GM12878 (cell line): Measurements from ENCODE around the gene SLC38A5.
A peak's percentile ranks its signal among the peaks of the same experiment; 100 is the strongest.

Experiments
- BHLHE40 ChIP-seq, 2 experiments: fragments of 450-650 bp in 1 of 2; IDR thresholded peaks; 2 replicates each; pipeline ENCODE4 v1.6.1; 2011 to 2017; ENCODE audit warnings: low read depth in 2 of 2, borderline replicate concordance in 1 of 2, improper control_type of control experiment in 1 of 2, low read length in 1 of 2, mild to moderate bottlenecking in 1 of 2
- BRCA1 ChIP-seq: IDR thresholded peaks from 2 replicates; pipeline ENCODE4 v1.6.1; 2011; ENCODE audit warnings: low read depth, low read length, improper control_type of control experiment
- CEBPB ChIP-seq, 2 experiments: fragments of 150-350 bp in 1 of 2; IDR thresholded peaks; 2 replicates each; pipeline ENCODE4 v1.6.1; 2012 to 2014; ENCODE audit warnings: low read depth in 2 of 2, low read length in 2 of 2, borderline replicate concordance in 1 of 2, inconsistent platforms in 1 of 2
- CHD4 ChIP-seq: fragments of 200-600 bp; sonication (generic); IDR thresholded peaks from 2 replicates; pipeline ENCODE4 v1.6.1; 2016; ENCODE audit warnings: mild to moderate bottlenecking
- HDAC2 ChIP-seq: fragments of 200-600 bp; sonication (generic); IDR thresholded peaks from 2 replicates; pipeline ENCODE4 v1.6.1; 2017
- KDM1A ChIP-seq: fragments of 200-600 bp; sonication (generic); IDR thresholded peaks from 2 replicates; pipeline ENCODE4 v1.6.1; 2016; ENCODE audit warnings: borderline replicate concordance
- PML ChIP-seq: IDR thresholded peaks from 2 replicates; pipeline ENCODE4 v1.6.1; 2012; ENCODE audit warnings: low read length, inconsistent platforms
- POLR2A ChIP-seq: IDR thresholded peaks from 2 replicates; pipeline ENCODE4 v1.6.1; 2011; ENCODE audit warnings: low read depth, mild to moderate bottlenecking, low read length
- POLR2AphosphoS5 ChIP-seq: IDR thresholded peaks from 2 replicates; pipeline ENCODE4 v1.6.1; 2011; ENCODE audit warnings: mild to moderate bottlenecking, low read length, inconsistent platforms
- SRF ChIP-seq, 2 experiments: IDR thresholded peaks; 2 replicates each; pipeline ENCODE4 v1.6.1; 2011; ENCODE audit warnings: low read depth in 2 of 2, low read length in 2 of 2, mild to moderate bottlenecking in 1 of 2, moderate library complexity in 1 of 2
- TF ChIP-seq, protein P1 (sequence below), 3 experiments: IDR thresholded peaks in 2 of 3; conservative IDR thresholded peaks in 1 of 3; 2 replicates each; pipeline ENCODE4 v1.5.1; 2011; ENCODE audit warnings: low read depth in 3 of 3, low read length in 3 of 3, mild to moderate bottlenecking in 3 of 3, control low read depth in 2 of 3, moderate library complexity in 2 of 3, inconsistent platforms in 1 of 3, mixed read lengths in 1 of 3; ENCODE audit not compliant: control insufficient read depth in 2 of 3, insufficient read depth in 1 of 3; ENCODE audit errors: extremely low read depth in 1 of 3
- TF ChIP-seq, protein P2 (sequence below): IDR thresholded peaks from 2 replicates; pipeline ENCODE4 v1.6.1; 2012; ENCODE audit warnings: mild to moderate bottlenecking, low read depth, low read length

DNA sequence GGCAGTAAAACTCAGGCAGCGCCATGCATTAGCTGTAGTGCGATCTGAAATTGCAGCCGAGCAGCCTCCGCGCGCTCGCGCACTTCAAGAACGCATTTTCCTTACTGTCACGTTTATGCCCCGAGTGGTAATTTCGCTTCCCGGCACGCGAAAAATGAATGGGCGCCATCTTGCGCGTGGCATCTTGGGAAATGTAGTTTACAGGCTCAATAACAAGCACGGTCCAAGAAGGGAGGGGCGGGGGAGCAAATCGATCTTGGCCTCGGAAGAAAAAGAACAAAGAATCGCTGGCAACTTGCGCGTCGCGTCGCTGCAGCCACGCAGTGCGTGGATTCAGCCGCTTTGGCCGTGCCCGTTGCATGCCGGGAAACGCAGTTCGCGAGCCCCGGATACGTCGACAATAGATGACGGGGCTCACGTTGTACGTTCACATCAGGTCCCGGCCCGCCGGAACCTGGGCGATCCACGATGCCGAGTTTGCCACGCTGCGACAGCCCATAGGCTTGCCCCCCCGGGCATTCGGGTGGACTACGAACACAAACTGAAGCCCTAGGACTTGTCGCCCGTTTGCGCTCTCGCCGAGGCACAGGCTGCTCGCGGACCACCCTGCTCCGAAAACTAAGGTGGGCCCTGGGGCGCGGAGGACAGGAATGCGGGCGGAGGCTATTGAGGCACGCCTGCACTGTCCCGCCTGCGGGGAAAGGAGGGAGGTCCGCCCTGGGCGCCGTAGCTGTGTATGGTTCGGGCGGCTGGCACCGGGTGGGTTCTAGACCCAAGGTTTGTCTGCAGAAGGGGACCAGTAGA is 5.9 kb upstream of the SLC38A5 start, which contains the start of gene FTSJ1:
- TF ChIP-seq, protein P1, sequence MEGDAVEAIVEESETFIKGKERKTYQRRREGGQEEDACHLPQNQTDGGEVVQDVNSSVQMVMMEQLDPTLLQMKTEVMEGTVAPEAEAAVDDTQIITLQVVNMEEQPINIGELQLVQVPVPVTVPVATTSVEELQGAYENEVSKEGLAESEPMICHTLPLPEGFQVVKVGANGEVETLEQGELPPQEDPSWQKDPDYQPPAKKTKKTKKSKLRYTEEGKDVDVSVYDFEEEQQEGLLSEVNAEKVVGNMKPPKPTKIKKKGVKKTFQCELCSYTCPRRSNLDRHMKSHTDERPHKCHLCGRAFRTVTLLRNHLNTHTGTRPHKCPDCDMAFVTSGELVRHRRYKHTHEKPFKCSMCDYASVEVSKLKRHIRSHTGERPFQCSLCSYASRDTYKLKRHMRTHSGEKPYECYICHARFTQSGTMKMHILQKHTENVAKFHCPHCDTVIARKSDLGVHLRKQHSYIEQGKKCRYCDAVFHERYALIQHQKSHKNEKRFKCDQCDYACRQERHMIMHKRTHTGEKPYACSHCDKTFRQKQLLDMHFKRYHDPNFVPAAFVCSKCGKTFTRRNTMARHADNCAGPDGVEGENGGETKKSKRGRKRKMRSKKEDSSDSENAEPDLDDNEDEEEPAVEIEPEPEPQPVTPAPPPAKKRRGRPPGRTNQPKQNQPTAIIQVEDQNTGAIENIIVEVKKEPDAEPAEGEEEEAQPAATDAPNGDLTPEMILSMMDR (IDR thresholded peaks at IDR 0.05 in 2 of 3, conservative IDR thresholded peaks at IDR 0.05 in 1 of 3; ENCODE audit: control insufficient read depth in 2 of 3, extremely low read depth in 1 of 3, insufficient read depth in 1 of 3, low read depth in 3 of 3, low read length in 3 of 3): no peak; a peak in 1 of 6 replicates
- TF ChIP-seq POLR2A: peak; percentile 81
- no peak for TF ChIP-seq CEBPB (IDR thresholded peaks at IDR 0.05; ENCODE audit: borderline replicate concordance in 1 of 2, low read depth in 2 of 2, low read length in 2 of 2)
- no peak; the same call in 1 of the 2 replicates for TF ChIP-seq PML
- TF ChIP-seq HDAC2: no peak
- no peak for TF ChIP-seq BRCA1
- peak; percentile 93 to 94 for TF ChIP-seq BHLHE40 (IDR thresholded peaks at IDR 0.05; ENCODE audit: borderline replicate concordance in 1 of 2, low read depth in 2 of 2, low read length in 1 of 2)
- no peak for TF ChIP-seq KDM1A
- TF ChIP-seq CHD4: no peak
- no peak for TF ChIP-seq SRF (IDR thresholded peaks at IDR 0.05; ENCODE audit: low read depth in 2 of 2, low read length in 2 of 2)
- TF ChIP-seq, protein P2, sequence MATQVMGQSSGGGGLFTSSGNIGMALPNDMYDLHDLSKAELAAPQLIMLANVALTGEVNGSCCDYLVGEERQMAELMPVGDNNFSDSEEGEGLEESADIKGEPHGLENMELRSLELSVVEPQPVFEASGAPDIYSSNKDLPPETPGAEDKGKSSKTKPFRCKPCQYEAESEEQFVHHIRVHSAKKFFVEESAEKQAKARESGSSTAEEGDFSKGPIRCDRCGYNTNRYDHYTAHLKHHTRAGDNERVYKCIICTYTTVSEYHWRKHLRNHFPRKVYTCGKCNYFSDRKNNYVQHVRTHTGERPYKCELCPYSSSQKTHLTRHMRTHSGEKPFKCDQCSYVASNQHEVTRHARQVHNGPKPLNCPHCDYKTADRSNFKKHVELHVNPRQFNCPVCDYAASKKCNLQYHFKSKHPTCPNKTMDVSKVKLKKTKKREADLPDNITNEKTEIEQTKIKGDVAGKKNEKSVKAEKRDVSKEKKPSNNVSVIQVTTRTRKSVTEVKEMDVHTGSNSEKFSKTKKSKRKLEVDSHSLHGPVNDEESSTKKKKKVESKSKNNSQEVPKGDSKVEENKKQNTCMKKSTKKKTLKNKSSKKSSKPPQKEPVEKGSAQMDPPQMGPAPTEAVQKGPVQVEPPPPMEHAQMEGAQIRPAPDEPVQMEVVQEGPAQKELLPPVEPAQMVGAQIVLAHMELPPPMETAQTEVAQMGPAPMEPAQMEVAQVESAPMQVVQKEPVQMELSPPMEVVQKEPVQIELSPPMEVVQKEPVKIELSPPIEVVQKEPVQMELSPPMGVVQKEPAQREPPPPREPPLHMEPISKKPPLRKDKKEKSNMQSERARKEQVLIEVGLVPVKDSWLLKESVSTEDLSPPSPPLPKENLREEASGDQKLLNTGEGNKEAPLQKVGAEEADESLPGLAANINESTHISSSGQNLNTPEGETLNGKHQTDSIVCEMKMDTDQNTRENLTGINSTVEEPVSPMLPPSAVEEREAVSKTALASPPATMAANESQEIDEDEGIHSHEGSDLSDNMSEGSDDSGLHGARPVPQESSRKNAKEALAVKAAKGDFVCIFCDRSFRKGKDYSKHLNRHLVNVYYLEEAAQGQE: no peak
- peak; percentile 50; the same call in 1 of the 2 replicates for TF ChIP-seq POLR2AphosphoS5
